ENCODE data around the gene TBC1D20.

TBC1D20 gene

DNA sequence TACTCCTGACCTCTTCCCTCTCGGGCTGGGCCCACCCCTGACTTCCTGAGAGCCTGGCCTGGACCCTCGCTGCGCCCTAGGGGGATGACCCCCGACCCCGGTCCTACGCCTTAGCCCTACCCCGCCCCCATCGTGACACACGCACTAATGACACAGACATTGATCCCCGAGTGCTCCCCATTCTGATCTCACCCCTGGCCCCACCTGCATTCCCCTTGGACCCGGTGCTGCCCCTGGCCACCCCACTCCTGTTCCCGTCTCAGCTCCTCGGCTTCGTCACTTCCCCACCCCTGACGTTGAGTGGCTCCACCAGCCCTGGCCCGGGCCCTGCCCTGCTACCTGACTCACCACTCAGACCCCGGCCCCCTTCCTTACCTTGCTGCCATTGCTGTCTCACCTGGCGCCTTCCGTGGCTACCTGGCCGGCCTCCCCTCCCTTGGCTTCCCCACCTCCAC is 42.1 kb downstream of the TBC1D20 start:
- no peak for DNase-seq (ENCODE audit: low read depth in 2 of 2)

DNA sequence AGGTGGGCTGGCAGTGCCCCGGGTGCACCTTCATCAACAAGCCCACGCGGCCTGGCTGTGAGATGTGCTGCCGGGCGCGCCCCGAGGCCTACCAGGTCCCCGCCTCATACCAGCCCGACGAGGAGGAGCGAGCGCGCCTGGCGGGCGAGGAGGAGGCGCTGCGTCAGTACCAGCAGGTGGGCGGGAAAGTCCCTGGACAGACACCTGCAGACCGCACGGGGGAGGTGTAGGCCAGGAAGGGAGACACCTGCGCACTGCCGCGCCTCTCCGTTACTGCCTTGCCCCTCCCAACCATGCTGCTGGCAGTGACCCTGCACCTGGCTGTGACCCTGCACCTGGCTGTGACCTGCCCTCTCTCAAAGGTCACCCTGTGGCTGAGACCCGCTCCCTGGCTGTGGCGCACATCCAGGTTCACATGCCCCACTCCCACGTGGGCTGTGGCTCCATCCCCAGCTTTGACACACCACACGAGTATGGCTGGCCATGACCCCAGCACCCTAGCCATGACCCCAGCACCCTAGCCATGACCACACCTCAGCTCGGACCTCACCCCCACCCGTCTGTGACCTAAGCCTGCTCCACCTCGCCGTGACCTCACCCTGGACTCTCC is 42.7 kb downstream of the TBC1D20 start:
- DNase-seq (ENCODE audit: low read depth in 2 of 2), result no peak

DNA sequence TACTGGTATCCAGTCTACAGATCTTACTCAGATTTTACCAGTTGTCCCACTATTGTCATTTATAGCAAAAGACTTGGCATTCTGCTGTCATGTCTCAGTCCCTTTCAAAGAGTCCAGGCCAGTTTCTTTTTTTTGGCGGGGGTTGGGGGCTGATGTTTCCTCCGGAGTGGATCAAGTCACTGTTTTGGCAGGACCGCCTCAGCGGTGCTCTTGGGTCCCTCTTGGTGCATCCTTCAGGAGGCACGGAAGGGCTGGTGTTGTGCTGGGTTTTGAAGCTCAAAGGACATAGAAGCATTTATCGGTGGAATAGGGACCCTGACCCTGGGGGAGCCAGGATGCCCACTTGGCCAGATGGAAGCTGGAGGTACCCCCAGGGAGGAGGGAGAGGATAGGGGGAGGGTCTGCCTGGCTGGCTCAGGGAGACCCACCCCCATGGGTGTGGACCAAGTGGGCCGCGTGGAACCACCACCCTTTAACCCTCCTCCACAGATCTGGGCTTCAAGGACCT is 43.4 kb downstream of the TBC1D20 start:
- DNase-seq (ENCODE audit: low read depth in 2 of 2), result no peak

DNA sequence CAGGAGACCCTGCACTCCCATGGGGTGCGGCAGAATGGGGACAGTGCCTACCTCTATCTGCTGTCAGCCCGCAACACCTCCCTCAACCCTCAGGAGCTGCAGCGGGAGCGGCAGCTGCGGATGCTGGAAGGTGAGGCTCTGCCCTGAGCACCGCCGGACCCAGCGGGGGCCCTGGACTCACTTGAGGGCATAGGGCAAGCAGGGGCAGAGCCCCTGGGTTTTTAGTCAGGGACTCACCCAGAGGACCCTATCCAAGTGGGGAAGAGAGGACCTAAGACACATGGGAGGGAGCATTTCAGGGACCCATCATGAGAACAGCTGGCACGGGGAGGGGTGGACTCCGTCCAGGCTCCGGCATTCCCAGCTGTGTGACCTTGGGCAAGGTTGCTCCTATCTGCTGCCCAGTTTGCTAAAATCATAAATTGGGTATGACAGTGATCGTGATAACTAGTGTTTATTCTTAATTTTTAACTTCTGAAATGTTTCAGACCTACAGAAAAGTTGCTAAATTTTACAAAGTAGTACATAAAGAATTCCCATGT is 44.5 kb downstream of the TBC1D20 start:
- no peak for DNase-seq (ENCODE audit: low read depth in 2 of 2)

DNA sequence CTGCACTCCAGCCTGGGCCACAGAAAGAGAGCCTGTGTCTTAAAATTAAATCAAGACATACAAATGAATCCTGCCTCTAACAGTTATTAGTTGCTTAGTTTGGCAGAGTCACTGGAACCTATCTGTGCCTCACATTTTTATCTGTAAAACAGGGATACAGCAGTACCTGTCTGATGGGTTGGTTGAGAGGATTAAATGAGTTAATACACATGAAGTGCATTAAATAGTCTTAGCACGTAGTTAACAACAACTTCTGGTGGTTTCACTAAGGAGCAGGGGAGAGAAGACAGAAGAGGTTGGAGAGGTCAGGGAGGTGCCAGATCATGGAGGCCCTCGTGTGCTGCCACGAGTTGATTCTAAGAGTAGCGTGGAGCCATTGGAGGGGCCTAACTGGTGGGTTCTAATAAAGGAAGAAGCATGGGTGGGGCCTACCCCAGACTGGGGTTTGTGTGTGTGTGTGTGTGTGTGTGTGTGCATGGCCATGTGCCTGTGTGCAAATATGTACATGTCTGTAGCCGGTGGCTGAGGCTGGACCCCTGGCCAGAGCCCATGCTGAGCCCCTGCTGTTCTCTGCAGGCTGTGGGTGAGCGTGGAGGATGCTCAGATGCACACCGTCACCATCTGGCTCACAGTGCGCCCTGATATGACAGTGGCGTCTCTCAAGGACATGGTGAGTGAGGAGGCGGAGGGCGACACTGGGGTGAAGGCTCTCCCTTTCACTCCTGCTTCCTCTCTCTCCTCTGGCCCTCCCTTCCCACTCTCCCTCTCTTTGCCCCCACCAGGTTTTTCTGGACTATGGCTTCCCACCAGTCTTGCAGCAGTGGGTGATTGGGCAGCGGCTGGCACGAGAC is 45.2 kb downstream of the TBC1D20 start:
- DNase-seq (ENCODE audit: low read depth in 2 of 2), result no peak

DNA sequence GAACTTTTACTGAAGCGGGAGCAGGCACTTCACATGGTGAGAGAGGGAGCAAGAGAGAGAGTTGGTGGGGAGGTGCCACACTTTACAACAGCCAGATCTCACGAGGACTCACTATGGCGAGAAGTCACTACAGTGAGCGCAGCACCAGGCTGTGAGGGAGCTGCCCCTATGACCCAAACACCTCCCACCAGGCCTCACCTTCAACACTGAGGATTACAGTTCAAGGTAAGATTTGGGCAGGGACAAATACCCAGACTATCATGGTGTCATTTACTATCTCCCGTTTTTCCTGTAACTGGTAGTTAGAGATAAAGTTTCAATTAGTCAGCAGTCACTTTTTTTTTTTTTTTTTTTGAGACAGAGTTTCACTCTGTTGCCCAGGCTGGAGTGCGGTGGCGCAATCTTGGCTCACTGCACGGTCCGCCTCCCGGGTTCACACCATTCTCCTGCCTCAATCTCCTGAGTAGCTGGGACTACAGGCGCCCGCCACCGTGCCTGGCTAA is 46.5 kb downstream of the TBC1D20 start:
- no peak for DNase-seq (ENCODE audit: low read depth in 2 of 2)

DNA sequence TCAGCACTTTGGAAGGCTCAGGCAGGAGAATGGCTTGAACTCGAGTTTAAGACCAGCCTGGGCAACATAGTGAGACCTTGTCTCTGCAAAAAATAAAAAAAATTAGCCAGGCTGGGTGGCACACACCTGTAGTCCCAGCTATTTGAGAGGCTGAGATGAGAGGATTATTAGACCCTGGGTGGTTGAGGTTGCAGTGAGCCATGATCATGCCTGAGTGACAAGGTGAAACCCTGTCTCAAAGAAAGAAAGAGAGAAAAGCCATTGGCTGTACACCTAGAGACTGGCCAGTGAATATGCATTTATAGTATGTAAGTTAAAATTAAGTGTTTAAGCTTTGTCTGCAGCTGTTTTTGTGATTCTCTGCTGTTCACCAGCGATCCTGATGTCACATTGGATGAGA is 48.2 kb downstream of the TBC1D20 start:
- DNase-seq (ENCODE audit: low read depth in 2 of 2), result no peak

DNA sequence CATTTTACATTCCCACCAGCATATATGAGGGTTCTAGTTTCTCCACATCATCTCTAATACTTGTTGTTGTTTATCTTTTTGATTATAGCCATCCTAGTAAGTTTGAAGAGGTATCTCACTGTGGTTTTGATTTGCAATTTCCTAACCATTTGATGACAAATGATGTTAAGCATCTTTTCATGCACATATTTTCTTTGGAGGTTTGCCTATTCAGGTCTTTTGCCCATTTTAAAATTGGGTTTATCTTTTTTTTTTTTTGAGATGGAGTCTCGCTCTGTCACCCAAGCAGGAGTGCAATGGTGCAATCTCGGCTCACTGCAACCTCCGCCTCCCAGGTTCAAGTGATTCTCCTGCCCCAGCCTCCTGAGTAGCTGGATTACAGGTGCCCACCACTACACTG is 50.3 kb downstream of the TBC1D20 start:
- DNase-seq (ENCODE audit: low read depth in 2 of 2), result no peak

DNA sequence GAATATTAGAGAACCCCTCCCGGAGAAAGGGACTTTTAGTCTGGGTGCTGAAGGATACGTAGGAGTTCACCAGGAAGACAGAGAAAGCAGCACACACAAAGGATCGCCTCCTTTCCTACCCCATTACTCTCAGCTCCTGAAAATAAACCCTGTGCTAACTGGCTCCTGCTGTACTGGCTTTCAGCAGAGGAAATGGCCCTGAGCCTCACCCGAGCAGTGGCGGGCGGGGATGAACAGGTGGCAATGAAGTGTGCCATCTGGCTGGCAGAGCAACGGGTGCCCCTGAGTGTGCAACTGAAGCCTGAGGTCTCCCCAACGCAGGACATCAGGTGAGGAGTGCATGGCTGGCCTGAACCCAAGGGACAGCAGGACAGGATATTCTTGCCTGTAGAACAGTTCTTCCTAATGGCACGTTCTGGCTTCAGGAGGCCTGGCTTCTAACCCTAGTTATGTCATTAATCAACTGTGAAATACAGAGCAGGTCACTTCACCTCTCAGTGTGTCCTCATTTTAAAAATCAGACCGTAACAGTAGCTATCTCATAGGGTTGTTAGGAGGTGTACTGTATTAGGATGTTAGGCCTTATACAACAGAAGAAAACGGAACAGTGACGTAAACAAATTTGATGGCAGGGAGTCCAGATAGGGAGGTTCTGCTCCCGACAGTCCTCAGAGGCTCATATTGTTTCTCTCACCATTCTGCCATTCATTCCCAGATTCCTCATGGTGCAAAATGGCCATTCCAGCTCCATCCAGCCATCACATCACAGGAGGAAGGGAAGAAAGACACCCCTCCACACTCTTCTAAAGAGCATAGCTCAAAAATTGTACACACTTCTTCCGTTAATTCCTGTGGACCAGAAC is 52.4 kb downstream of the TBC1D20 start:
- DNase-seq (ENCODE audit: low read depth in 2 of 2), result no peak

DNA sequence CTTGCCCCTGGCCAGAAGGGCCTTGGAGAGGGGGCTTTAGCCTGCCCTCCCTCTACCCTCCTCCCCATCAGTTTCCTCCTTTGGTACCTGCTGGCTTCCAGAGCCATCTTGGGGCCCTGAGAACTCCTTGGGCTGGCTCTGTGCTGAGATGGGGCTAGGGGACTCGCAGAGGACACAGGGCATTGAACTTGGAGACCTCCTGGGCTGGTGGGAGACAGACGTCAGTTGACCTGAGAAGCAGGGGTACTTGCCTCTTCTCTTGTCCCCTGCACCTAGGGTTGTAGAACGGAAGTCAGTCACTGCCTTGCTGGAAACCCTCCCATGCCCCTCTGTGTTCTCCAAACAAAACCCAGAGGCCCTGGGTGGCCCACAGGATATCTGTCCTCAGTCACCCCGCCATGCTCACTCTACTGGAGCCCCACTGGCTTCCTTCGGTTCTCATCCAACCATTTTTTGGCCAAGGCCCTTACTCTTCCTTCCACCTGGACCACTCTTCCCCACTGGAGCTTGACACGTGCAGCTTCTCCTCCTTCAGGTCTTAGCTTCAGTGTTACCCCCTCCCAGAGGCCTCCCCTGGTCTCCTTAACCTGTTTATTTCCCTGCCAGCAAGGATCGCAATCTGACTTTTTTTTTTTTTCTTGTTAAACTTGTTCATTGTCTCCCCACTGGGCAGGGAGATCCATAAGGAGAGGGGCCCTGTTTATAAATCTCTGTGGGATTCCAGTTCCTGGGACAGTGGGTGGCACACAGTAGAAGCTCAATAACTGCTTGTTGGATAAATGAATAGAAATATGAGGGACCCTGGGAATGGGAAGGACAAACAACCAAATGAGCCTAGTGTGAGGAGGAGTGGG is 53.3 kb downstream of the TBC1D20 start:
- DNase-seq (ENCODE audit: low read depth in 2 of 2), result peak in 1 of 2 donors; percentile 11

DNA sequence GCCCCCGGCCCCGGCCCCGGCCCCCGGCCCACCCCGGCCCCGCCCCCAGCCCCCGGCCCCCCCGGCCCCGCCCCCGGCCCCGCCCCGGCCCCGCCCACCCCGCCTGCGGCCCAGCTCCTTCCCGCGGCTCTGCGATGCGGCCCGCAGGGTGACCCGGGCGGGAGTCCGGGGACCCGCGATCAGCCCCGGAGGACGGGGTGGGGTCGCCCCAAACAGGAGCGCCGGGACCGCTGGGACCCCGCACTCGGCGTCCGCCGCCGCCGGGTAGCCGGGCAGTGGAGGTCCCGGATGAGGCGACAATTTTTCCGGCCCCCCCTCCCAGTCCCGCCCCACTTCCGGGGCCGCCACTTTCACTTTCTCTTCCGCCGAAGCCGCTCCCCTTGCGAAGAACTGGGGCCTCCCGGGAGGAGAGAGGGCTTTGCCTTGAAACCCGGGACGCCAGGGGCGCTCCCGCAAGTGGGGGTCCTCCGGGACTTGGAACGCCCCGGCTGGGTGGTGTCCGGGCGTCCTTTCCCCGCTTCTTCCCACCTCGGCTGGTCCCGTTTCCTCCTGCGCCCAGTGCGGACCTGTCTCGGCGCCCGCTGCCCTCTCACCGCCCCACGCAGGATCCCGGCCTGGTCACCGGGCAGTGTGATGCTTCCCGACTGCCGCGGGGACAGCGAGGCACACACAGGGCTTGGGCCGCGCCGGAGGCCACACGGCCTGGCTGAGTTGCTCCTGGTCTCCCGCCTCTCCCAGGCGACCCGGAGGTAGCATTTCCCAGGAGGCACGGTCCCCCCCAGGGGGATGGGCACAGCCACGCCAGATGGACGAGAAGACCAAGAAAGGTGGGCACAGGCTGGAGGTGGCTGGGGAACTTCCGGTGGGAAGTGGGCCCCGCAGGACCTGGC is 54.1 kb downstream of the TBC1D20 start, which contains the start of gene RBCK1:
Gene RBCK1, plus strand, starts transcription at position 347 of the 890 bp plus-strand sequence. Its CDS starts 459 bp downstream, at position 806.
- peak; percentile 81 to 82 for DNase-seq (ENCODE audit: low read depth in 2 of 2)

DNA sequence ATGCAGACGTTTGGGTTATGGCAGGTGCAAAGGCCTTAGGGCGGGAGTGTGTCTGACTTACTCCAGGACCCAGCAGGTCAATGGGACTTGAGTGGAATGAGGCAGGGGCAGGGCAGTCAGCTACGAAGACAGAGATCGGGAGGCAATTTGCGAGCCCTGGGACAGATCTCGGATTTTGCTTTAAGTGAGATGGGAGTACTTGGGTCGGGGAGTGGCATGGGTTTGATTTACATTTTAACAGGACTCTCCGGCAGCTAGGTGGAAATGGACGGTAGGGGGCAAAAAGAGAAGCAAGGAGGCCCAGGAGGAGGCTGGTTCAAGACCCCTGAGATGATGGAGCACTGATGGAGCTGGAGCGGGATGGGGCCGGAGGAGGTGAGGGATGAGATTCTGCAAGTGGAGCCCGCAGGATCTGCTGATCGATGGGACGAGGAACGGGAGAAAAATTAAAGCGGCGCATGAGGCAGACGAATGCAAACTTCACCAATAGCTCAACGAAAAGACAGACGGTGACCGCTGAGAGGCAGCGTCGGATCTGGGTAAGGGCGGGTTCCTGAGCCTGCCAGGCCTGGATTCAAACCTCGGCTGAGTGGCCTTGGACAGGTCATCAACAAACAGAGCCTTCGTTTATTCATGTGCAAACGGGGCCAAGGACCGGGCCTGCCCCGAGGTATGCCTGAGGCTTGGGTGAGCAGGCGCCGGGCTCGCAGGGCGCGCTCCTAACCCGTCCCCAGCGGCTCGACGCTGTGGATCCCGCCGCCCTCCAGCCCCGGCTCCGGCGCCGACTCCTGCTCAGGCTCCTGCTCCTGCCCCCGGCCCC is 55.0 kb downstream of the TBC1D20 start:
- DNase-seq (ENCODE audit: low read depth in 2 of 2), result peak in 1 of 2 donors; percentile 28

DNA sequence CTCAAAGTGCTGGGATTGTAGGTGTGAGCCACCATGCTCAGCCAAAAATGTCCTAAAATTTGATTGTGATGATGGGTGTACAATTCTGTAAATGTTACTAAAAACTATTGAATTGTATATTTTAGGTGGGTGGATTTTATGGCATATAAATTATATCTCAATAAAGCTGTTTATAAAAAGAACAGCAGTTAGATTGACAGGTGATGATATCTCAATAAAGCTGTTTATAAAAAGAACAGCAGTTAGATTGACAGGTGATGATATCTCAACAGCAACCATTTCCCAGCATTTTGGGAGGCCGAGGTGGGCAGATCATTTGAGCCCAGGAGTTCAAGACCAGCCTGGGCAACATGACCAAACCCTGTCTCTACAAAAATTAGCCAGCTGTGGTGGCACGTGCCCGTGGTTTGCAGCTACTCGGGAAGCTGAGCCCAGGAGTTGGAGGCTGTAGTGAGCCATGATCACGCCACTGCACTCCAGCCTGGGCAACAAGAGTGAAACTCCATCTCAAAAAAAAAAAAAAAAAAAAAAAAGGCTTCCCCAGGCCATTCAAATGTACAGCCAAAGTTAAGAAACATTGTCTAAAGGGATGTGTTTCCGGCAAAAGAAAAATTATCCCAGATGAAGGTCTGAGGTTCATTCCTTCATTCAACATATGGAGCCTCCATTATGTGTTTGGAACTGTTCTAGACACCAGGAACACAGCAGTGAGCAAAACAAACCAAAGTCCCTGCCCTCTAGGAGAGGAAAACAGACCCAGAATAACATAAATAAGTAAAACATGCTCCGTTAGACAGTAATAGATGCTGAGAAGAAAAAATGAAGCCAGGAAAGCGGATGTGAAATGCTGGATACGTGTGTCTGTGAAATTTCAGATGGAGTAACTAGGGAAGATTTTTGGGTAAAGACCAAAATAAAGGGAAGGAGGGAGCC is 55.9 kb downstream of the TBC1D20 start:
- no peak for DNase-seq (ENCODE audit: low read depth in 2 of 2)

DNA sequence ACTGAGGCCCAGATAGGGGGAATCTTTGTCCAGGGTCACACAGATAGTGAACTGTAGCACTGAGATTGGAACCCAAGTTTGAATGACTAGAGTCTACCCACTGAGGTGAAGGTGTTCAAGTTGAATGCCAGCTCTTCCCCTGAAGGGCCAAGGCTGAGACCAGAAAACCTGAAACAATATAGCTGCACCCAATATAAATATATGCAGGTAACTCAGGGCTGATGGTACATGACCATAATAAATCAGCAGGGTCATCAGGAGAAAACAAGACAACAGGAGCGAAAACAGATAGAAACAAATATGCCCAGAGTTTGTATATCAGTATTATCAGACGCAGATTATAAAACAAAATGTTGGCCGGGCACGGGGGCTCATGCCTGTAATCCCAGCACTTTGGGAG is 58.2 kb downstream of the TBC1D20 start:
- no peak for DNase-seq (ENCODE audit: low read depth in 2 of 2)

DNA sequence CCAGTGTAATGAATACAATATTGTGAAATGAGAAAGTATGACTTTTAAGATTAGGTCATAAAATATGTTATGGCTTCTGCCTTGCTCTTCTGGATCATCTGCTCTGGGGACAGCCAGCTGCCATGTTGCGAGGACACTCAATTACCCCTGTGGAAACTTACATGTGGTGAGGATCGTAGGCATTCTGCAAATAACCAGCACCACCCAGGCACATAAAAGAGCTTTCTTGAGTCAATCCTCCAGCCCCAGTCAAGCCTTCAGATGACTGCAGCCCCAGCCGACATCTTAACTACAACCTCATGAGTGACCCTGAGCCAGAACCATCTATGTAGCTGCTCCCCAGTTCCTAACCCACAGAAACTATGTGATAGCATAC is 58.8 kb downstream of the TBC1D20 start:
- DNase-seq (ENCODE audit: low read depth in 2 of 2), result no peak

DNA sequence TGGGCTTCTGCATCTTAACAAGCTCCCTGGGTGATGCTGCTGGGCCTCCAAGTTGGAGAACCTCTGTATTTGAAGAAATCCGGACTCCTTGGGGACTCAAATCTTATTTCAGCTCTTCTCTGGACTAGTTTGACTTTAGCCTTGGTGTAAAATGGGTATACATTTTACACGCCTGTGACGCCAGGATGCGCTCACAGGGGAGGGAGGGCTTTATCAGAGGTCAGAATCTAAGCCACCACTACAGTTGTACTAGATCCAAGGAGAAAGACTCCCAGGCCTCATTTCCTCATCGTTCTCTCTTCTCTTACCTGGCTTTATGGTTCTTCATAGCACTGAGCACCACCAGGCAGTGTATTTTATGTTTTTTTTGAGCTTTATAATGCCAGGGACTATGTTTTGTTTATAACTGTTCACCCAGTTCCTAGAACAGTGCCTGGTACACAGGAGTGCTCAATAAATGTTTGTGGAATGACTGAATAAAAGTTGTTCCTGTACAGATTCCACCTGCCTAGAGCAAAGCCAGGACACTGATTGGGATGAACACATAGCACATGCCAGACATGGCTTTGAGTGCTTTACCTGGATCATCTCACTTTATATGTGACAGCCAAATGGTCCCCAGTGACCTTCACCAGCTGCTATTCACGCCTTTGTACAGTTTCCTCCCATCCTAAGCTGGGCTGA is 59.3 kb downstream of the TBC1D20 start:
- DNase-seq (ENCODE audit: low read depth in 2 of 2), result no peak

DNA sequence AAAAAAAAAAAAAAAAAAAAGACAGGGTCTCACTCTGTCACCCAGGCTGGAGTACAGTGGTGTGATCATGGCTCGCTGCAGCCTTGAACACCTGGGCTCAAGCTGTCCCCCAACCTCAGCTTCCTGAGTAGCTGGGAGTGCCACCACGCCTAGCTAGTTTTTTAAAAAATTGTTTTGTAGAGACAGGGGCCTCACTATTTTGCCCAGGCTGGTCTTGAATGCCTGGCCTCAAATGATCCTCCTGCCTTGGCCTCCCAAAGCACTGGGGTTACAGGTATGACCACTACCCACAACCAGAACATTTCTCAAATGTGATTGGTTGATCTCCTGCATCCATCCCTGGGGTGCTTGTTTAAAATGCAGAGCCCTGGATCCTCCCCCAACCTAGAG is 59.8 kb downstream of the TBC1D20 start:
- no peak for DNase-seq (ENCODE audit: low read depth in 2 of 2)

Measured in activated CD8-positive, alpha-beta memory T cell treated with anti-CD3 and anti-CD28 coated beads for 4 hours (primary cell).